ENCODE results near the gene CTBP2.
"Not testable (repeated sequence)": the region's sequence is repeated elsewhere in the genome, so short reads cannot be mapped to it uniquely, and the experiment has no call there.

CTBP2 gene

GRCh38 chr10:125151553-125152449 is 8.6 kb downstream of the CTBP2 start:
- H3K79me2 ChIP-seq (ENCODE audit: control insufficient read depth, low read length): peaks cover 76% of the 10 kb centered on the region
- H3K27me3 ChIP-seq (ENCODE audit: control insufficient read depth, low read length): peaks cover 5% of the 10 kb centered on the region; the same call in 1 of the 2 replicates
- H3K4me2 ChIP-seq (ENCODE audit: low read length): no peak overlapping the region
- no peaks in the 10 kb centered on the region for H3K9me3 ChIP-seq (ENCODE audit: control insufficient read depth, insufficient read depth, low read length)
- no peak overlapping the region for H3K4me3 ChIP-seq (ENCODE audit: low read length)
- TF ChIP-seq EZH2phosphoT487 (IDR thresholded peaks at IDR 0.05; ENCODE audit: borderline replicate concordance, low read length): no peak
- no peak for TF ChIP-seq CTCF (IDR thresholded peaks at IDR 0.05; ENCODE audit: low read depth, low read length, poor library complexity, severe bottlenecking)
- H3K36me3 ChIP-seq (ENCODE audit: control insufficient read depth, low read length): no peaks in the 10 kb centered on the region; the same call in 1 of the 2 replicates
- H4K20me1 ChIP-seq (ENCODE audit: control insufficient read depth, insufficient read depth, low read depth, low read length): peaks cover 3% of the 10 kb centered on the region; the same call in 1 of the 2 replicates
- H3K4me1 ChIP-seq (ENCODE audit: control insufficient read depth, low read length): peaks cover 35% of the 10 kb centered on the region
- H3F3A ChIP-seq (ENCODE audit: control insufficient read depth, insufficient read depth): peaks cover 3% of the 10 kb centered on the region; the same call in 1 of the 2 replicates
- H3K9me2 ChIP-seq (replicated peaks; ENCODE audit: control insufficient read depth, low read length): no peaks in the 10 kb centered on the region
- no peak overlapping the region for H3K27ac ChIP-seq (ENCODE audit: low read depth, low read length)

DNA sequence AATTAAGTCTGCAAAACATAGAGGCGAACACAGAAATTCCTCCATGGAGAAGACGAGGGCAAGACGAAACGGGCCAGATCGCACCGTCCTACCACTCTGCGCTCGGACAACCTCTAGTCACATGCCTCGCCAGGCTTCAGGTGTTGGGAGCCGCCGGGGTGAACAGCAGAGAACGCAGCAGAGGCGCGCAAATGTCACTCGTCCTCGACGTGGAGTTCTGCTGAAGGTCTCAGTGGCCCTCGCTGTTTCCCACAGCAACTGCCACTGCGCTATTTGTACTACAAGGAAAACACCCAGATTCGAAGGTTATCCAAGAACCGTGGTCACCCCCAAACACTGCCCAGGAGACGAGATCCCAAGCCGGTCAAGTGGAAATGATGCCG is 9.2 kb downstream of the CTBP2 start:
- H3K4me3 ChIP-seq (ENCODE audit: low read length): no peak overlapping the region
- no peak overlapping the region for H3K27ac ChIP-seq (ENCODE audit: low read depth, low read length)
- H3K4me1 ChIP-seq (ENCODE audit: control insufficient read depth, low read length): peaks cover 38% of the 10 kb centered on the region
- H4K20me1 ChIP-seq (ENCODE audit: control insufficient read depth, insufficient read depth, low read depth, low read length): peaks cover 7% of the 10 kb centered on the region; the same call in 1 of the 2 replicates
- H3K36me3 ChIP-seq (ENCODE audit: control insufficient read depth, low read length): no peaks in the 10 kb centered on the region; the same call in 1 of the 2 replicates
- TF ChIP-seq EZH2phosphoT487 (IDR thresholded peaks at IDR 0.05; ENCODE audit: borderline replicate concordance, low read length) (no peak), CTCF (IDR thresholded peaks at IDR 0.05; ENCODE audit: low read depth, low read length, poor library complexity, severe bottlenecking) (no peak)
- H3K4me2 ChIP-seq (ENCODE audit: low read length): no peak overlapping the region
- peaks cover 5% of the 10 kb centered on the region; the same call in 1 of the 2 replicates for H3K27me3 ChIP-seq (ENCODE audit: control insufficient read depth, low read length)
- H3K9me2 ChIP-seq (replicated peaks; ENCODE audit: control insufficient read depth, low read length): no peaks in the 10 kb centered on the region
- no peaks in the 10 kb centered on the region for H3F3A ChIP-seq (ENCODE audit: control insufficient read depth, insufficient read depth)
- H3K79me2 ChIP-seq (ENCODE audit: control insufficient read depth, low read length): peaks cover 77% of the 10 kb centered on the region
- no peaks in the 10 kb centered on the region for H3K9me3 ChIP-seq (ENCODE audit: control insufficient read depth, insufficient read depth, low read length)

DNA sequence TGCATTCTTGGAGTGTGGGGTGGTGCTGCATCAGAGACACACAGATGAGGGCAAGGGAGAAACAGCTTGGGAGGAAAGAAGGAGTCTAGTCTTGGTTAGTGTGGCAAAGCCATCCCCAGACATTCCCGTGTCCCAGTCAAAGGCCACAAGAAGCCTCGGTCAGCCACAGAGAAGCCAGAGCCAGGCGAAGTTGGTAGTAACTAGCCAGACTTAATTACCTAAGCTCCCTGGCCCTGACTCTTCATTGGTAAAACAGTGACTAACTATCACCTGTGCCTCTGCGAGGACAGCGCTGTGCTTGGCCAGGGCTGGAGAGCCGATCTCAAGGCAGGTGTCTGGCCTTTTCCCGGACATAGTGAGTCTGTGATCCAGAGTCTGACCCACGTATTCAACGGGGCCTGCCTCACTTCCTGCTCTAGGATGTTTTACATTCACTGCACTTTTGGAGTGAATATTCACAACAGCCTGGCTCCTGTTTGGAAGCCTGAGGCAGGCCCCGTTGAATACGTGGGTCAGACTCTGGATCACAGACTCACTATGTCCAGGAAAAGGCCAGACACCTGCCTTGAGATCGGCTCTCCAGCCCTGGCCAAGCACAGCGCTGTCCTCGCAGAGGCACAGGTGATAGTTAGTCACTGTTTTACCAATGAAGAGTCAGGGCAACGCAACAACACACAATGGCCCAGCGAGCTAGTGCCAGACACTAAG is 9.8 kb downstream of the CTBP2 start:
- not testable (repeated sequence) for H3K4me3 ChIP-seq (ENCODE audit: low read length); H3K27me3 ChIP-seq (ENCODE audit: control insufficient read depth, low read length); H3K27ac ChIP-seq (ENCODE audit: low read depth, low read length)

More for the DNA sequence above, 9.8 kb downstream of the CTBP2 start:
- H3K9me3 ChIP-seq (ENCODE audit: control insufficient read depth, insufficient read depth, low read length); H3K36me3 ChIP-seq (ENCODE audit: control insufficient read depth, low read length); H3K4me2 ChIP-seq (ENCODE audit: low read length); H3K9me2 ChIP-seq (replicated peaks; ENCODE audit: control insufficient read depth, low read length); H4K20me1 ChIP-seq (ENCODE audit: control insufficient read depth, insufficient read depth, low read depth, low read length); H3F3A ChIP-seq (ENCODE audit: control insufficient read depth, insufficient read depth): not testable (repeated sequence)
- peaks cover 38% of the 10 kb centered on the region for H3K4me1 ChIP-seq (ENCODE audit: control insufficient read depth, low read length)
- peaks cover 75% of the 10 kb centered on the region for H3K79me2 ChIP-seq (ENCODE audit: control insufficient read depth, low read length)
